Mucosa of descending colon (tissue), 3 donors: ENCODE data around the gene HOXC13. TPM values are rescaled to one million over a fixed set of nuclear protein-coding genes. Genes with fewer than 3 reads are reported as not detected.

ENCODE experiments used
- ATAC-seq: fragments of 200-7000 bp; cut with Tn5 transposase; one replicate; pipeline ENCODE4 v1.9.1; 2020; ENCODE audit warnings: mild to moderate bottlenecking, moderate library complexity
- DNase-seq, 3 donors: peaks; one replicate each; pipeline ENCODE4 v3.0.0-alpha.2; 2020
- H3K36me3 ChIP-seq: fragments of 200-600 bp; one replicate; pipeline ENCODE4 v1.8.0; 2021; ENCODE audit warnings: low read depth, mild to moderate bottlenecking
- H3K4me1 ChIP-seq: fragments of 200-600 bp; one replicate; pipeline ENCODE4 v1.8.0; 2021; ENCODE audit warnings: low read depth, mild to moderate bottlenecking
- H3K4me3 ChIP-seq: fragments of 200-600 bp; one replicate; pipeline ENCODE4 v1.8.0; 2021; ENCODE audit warnings: mild to moderate bottlenecking
- H3K9me3 ChIP-seq: fragments of 200-600 bp; one replicate; pipeline ENCODE4 v1.8.0; 2021; ENCODE audit warnings: mild to moderate bottlenecking
- intact Hi-C, 2 donors: fragments of 100-400 bp; cut with DNase I in 1 of 2; cut with micrococcal nuclease in 1 of 2; formaldehyde crosslinking; loops; one replicate each; pipeline versions ENCODE4 v1.11.0 to v1.11.1; 2022; cut with DNase I, micrococcal nuclease
- total RNA-seq, 3 donors: library from RNA; stranded (reverse); fragmentation: NEBNext Ultra II Directional in 2 of 3; extraction: Animal tissue kit (Norgen Biotek cat#: 25700) in 2 of 3; gene quantifications; one replicate each; pipeline versions ENCODE4 v1.2.1 to v1.2.4, GENCODE V29; 2021 to 2023
- TF ChIP-seq, protein P1 (sequence below): fragments of 200-600 bp; IDR thresholded peaks from one replicate; pipeline ENCODE4 v1.8.0; 2022; ENCODE audit warnings: antibody characterized with exemption, mild to moderate bottlenecking
- donor health status: DM: no; HTN: no; CAD: no; lungs with moderate emphysema.
- donor health status: DM: no; HTN: no; CAD: no.
- donor health status: DM: no; HTN: yes; CAD: no.

The HOXC13 gene
- total RNA-seq, 3 donors from 2014 or later = not detected

DNA sequence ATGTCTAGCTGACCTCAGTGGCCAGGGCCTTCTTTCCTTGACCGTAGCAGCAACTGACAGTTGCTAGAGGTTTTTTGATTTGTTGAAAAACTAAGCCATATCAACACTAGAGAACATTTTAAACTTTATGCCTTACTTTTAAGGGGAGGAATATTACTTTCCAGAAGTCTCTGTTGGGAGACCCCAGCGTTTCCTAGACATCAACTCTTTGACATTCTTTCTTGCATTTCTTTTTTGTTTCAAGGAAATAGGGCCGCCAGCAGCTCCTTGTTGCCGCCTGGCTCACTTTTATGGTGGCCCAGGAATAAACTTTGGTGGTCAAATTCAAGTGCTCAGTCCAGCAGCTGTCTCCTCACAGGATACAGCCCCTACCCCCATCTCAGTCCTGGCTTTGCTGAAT is 31.8 kb downstream of the HOXC13 start:
- no peak overlapping the region for H3K4me3 ChIP-seq
- no peaks in the 10 kb centered on the region for H3K9me3 ChIP-seq
- intact Hi-C loops = no loop called here
- H3K36me3 ChIP-seq = no peaks in the 10 kb centered on the region
- TF ChIP-seq, protein P1, sequence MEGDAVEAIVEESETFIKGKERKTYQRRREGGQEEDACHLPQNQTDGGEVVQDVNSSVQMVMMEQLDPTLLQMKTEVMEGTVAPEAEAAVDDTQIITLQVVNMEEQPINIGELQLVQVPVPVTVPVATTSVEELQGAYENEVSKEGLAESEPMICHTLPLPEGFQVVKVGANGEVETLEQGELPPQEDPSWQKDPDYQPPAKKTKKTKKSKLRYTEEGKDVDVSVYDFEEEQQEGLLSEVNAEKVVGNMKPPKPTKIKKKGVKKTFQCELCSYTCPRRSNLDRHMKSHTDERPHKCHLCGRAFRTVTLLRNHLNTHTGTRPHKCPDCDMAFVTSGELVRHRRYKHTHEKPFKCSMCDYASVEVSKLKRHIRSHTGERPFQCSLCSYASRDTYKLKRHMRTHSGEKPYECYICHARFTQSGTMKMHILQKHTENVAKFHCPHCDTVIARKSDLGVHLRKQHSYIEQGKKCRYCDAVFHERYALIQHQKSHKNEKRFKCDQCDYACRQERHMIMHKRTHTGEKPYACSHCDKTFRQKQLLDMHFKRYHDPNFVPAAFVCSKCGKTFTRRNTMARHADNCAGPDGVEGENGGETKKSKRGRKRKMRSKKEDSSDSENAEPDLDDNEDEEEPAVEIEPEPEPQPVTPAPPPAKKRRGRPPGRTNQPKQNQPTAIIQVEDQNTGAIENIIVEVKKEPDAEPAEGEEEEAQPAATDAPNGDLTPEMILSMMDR = no peak
- no peak for ATAC-seq
- DNase-seq = no peak
- H3K4me1 ChIP-seq = peaks cover 3% of the 10 kb centered on the region

DNA sequence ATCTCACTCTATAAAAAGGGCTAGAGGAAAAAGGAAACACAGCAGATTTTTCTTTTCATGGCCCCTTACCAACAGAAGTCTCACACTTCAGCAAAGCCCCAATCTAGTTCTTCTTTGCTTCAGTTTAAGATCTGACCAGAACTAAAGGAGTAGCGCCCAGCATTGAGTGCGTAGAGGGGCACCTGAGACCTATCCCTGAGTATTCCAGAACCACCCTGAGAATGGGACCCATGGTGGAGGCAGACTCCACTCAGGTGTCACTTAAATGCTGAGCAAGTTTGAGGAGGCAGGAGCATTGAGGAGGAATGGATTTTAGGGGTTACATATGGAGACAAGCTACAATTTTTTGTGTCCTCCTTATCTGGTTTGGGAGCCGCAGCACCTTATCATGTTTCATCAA is 32.5 kb downstream of the HOXC13 start:
- Histone ChIP-seq H3K36me3 (no peaks in the 10 kb centered on the region), H3K9me3 (peaks cover 3% of the 10 kb centered on the region), H3K4me1 (peaks cover 3% of the 10 kb centered on the region), H3K4me3 (no peak overlapping the region)
- ATAC-seq (no peak), DNase-seq (no peak)
- TF ChIP-seq, protein P1 = no peak
- intact Hi-C loops = no loop called here

DNA sequence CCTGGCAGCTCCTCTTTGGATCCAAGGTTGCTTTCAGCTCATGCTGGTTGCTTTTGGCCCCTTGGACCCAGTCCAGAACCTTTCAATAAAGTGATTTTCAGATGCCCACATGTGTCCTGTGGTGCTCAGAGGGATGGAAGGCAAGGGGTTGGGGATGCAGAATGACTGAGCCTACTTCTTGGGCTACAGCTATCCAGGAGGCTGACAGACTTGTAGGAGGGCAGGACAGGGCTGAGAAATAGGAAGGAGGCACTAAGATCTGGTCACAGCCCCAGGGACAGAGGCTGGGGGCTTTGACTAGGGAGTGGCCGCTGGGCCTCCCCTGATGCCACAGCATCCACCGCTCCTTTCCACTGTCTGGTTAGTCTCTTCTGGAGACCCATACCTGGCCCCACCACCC is 33.1 kb downstream of the HOXC13 start:
- intact Hi-C loops = no loop called here
- DNase-seq (no peak), ATAC-seq (no peak)
- H3K36me3 ChIP-seq = no peaks in the 10 kb centered on the region
- peaks cover 3% of the 10 kb centered on the region for H3K4me1 ChIP-seq
- TF ChIP-seq, protein P1 = no peak
- no peak overlapping the region for H3K4me3 ChIP-seq
- H3K9me3 ChIP-seq = peaks cover 6% of the 10 kb centered on the region

GRCh38 chr12:53972152-53972702 is 33.6 kb downstream of the HOXC13 start:
- TF ChIP-seq, protein P1 = no peak
- ATAC-seq (no peak), DNase-seq (no peak)
- no peak overlapping the region for H3K4me3 ChIP-seq
- H3K36me3 ChIP-seq = no peaks in the 10 kb centered on the region
- H3K9me3 ChIP-seq = peaks cover 6% of the 10 kb centered on the region
- intact Hi-C loops = no loop called here
- H3K4me1 ChIP-seq = peaks cover 3% of the 10 kb centered on the region

DNA sequence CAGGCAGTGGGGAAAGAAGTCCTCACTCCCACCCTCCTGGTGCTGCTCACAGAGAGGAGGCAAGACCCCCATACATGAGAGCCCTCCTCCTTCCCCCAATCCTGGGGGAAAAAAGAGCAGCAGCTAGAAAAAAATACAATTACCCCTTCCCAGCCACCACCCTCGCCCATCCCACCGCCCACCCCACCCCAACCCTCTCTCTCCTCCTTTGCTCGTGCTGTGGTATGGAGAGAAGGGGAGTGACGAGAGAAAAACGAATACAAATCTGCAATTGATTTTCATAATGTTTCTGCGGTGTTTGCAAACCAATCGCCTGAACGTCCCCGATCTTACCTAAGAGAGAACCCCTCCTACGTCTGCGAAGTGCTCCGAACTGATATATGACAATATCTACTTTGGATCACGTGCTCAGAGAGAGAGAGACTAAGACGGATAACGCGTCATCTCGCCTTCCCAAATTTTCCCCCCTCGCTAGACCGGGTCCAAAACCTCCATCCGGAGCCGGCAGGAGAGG is 34.1 kb downstream of the HOXC13 start, which contains the start of gene HOXC11:
Gene HOXC11, plus strand, starts transcription at position 405 of the 514 bp plus-strand sequence. CDS start 116 bp downstream, outside the sequence.
- Histone ChIP-seq H3K36me3 (no peaks in the 10 kb centered on the region), H3K4me1 (peaks cover 3% of the 10 kb centered on the region), H3K4me3 (no peak within 1 kb of the TSS), H3K9me3 (peaks cover 6% of the 10 kb centered on the region)
- intact Hi-C loops = no loop called here
- no peak for ATAC-seq
- DNase-seq = no peak
- TF ChIP-seq, protein P1 = no peak
